ENCODE results near the gene ALMS1.

Gene ALMS1

GRCh38 chr2:73350035-73350691 is 35.5 kb upstream of the ALMS1 start:
- no peak overlapping the region for H3K4me3 ChIP-seq (ENCODE audit: low read depth, low read length)
- DNase-seq (ENCODE audit: low read depth): no peak
- TF ChIP-seq CTCF (IDR thresholded peaks at IDR 0.05; ENCODE audit: low read depth, low read length, missing control alignments): no peak

GRCh38 chr2:73356097-73356496 is 29.5 kb upstream of the ALMS1 start:
- no peak overlapping the region for H3K4me3 ChIP-seq (ENCODE audit: low read depth, low read length)
- no peak for DNase-seq (ENCODE audit: low read depth)
- TF ChIP-seq CTCF (IDR thresholded peaks at IDR 0.05; ENCODE audit: low read depth, low read length, missing control alignments): no peak

GRCh38 chr2:73359915-73360697 is 25.5 kb upstream of the ALMS1 start:
- DNase-seq (ENCODE audit: low read depth): no peak
- peak; percentile 31 for TF ChIP-seq CTCF (IDR thresholded peaks at IDR 0.05; ENCODE audit: low read depth, low read length, missing control alignments)
- no peak overlapping the region for H3K4me3 ChIP-seq (ENCODE audit: low read depth, low read length)

GRCh38 chr2:73366060-73366459 is 19.6 kb upstream of the ALMS1 start:
- no peak for DNase-seq (ENCODE audit: low read depth)
- H3K4me3 ChIP-seq (ENCODE audit: low read depth, low read length): no peak overlapping the region
- TF ChIP-seq CTCF (IDR thresholded peaks at IDR 0.05; ENCODE audit: low read depth, low read length, missing control alignments): no peak

- DNase-seq (ENCODE audit: low read depth): no peak
- H3K4me3 ChIP-seq (ENCODE audit: low read depth, low read length): no peak overlapping the region
- TF ChIP-seq CTCF (IDR thresholded peaks at IDR 0.05; ENCODE audit: low read depth, low read length, missing control alignments): no peak
Observed at GRCh38 chr2:73368781-73369180, 16.9 kb upstream of the ALMS1 start.

GRCh38 chr2:73370348-73370747 is 15.3 kb upstream of the ALMS1 start:
- DNase-seq (ENCODE audit: low read depth): no peak
- no peak for TF ChIP-seq CTCF (IDR thresholded peaks at IDR 0.05; ENCODE audit: low read depth, low read length, missing control alignments)
- no peak overlapping the region for H3K4me3 ChIP-seq (ENCODE audit: low read depth, low read length)
